H1 (cell line): ENCODE results near the gene KCNQ1OT1. TPM values are rescaled to one million over a fixed set of nuclear protein-coding genes. Genes with fewer than 3 reads are reported as not detected.

Experiments
- CTCF ChIA-PET: fragments of 300-600 bp; sonication (Branson Sonifier 250); formaldehyde crosslinking; loops from one replicate; lab custom pipeline; 2021; ENCODE audit not compliant: partially characterized antibody; lab: Charles Lee
- POLR2A ChIA-PET: fragments of 300-600 bp; sonication (Branson Sonifier 250); formaldehyde crosslinking; loops from one replicate; lab custom pipeline; 2021; ENCODE audit warnings: inconsistent platforms; ENCODE audit not compliant: partially characterized antibody; lab: Charles Lee
- DNase-seq, 2 experiments: peaks; one replicate each; pipeline versions ENCODE4 v3.0.0 to v3.0.0-alpha.2; 2010 to 2022; ENCODE audit warnings: low spot score in 2 of 2, low read depth in 1 of 2, mixed read lengths in 1 of 2
- FAIRE-seq: peaks from 2 replicates; lab custom pipeline; 2011; peaks lifted over from hg19 to GRCh38; lab: Jason Lieb, UNC
- H2AFZ ChIP-seq: 2 replicates; pipeline ENCODE4 v1.8.1; 2012; ENCODE audit warnings: low read length, inconsistent platforms
- H2AK5ac ChIP-seq: 2 replicates; pipeline ENCODE4 v1.6.1; 2013; ENCODE audit warnings: low read depth, low read length
- H2BK120ac ChIP-seq: replicated peaks from 2 replicates; pipeline ENCODE3; 2013; ENCODE audit warnings: low read depth, low read length, inconsistent platforms
- H2BK12ac ChIP-seq: 2 replicates; pipeline ENCODE4 v1.6.1; 2013; ENCODE audit warnings: low read depth, low read length
- H2BK15ac ChIP-seq: 2 replicates; pipeline ENCODE4 v1.6.1; 2013; ENCODE audit warnings: low read length
- H2BK20ac ChIP-seq: 2 replicates; pipeline ENCODE4 v1.6.1; 2013; ENCODE audit warnings: low read length
- H2BK5ac ChIP-seq: 2 replicates; pipeline ENCODE4 v1.6.1; 2013; ENCODE audit warnings: low read depth, low read length
- H3K14ac ChIP-seq: 2 replicates; pipeline ENCODE4 v1.6.1; 2013; ENCODE audit warnings: inconsistent platforms; ENCODE audit not compliant: insufficient read length
- H3K18ac ChIP-seq: 2 replicates; pipeline ENCODE4 v1.6.1; 2013; ENCODE audit warnings: low read length; ENCODE audit errors: extremely low read depth
- H3K23ac ChIP-seq: 2 replicates; pipeline ENCODE4 v1.6.1; 2013; ENCODE audit warnings: inconsistent platforms; ENCODE audit not compliant: insufficient read length
- H3K23me2 ChIP-seq: 2 replicates; pipeline ENCODE4 v1.6.1; 2013; ENCODE audit warnings: low read depth, low read length
- H3K27ac ChIP-seq: 2 replicates; pipeline ENCODE4 v1.6.1; 2011; ENCODE audit warnings: low read depth, low read length, inconsistent platforms
- H3K27me3 ChIP-seq, 4 experiments: replicated peaks in 1 of 4; 1 replicate in 1 of 4; 2 replicates in 3 of 4; pipeline versions ENCODE4 v1.6.1 to v1.8.1; 2011 to 2013; ENCODE audit warnings: low read length in 3 of 4, mild to moderate bottlenecking in 3 of 4, inconsistent platforms in 2 of 4, mixed read lengths in 2 of 4, moderate library complexity in 1 of 4; ENCODE audit not compliant: control insufficient read depth in 3 of 4, insufficient read depth in 3 of 4; ENCODE audit errors: extremely low read depth in 1 of 4
- H3K36me3 ChIP-seq, 4 experiments: 2 replicates each; pipeline versions ENCODE4 v1.6.1 to v1.8.1; 2011 to 2013; ENCODE audit warnings: mild to moderate bottlenecking in 4 of 4, low read length in 3 of 4, moderate library complexity in 2 of 4, control low read depth in 1 of 4, inconsistent platforms in 1 of 4; ENCODE audit not compliant: insufficient read depth in 4 of 4, control insufficient read depth in 2 of 4
- H3K4ac ChIP-seq: replicated peaks from 2 replicates; pipeline ENCODE3; 2013; ENCODE audit warnings: low read length, low read depth, mixed read lengths, inconsistent platforms; ENCODE audit not compliant: insufficient read length
- H3K4me1 ChIP-seq, 4 experiments: replicated peaks in 1 of 4; 1 replicate in 1 of 4; 2 replicates in 3 of 4; pipeline versions ENCODE4 v1.6.1 to v1.8.1; 2011 to 2013; ENCODE audit warnings: low read length in 3 of 4, inconsistent platforms in 2 of 4, mixed read lengths in 1 of 4; ENCODE audit not compliant: insufficient read depth in 4 of 4, control insufficient read depth in 3 of 4
- H3K4me2 ChIP-seq, 2 experiments: 2 replicates each; pipeline versions ENCODE4 v1.6.1 to v1.8.1; 2011 to 2013; ENCODE audit warnings: low read depth in 2 of 2, low read length in 2 of 2, control low read depth in 1 of 2, inconsistent platforms in 1 of 2, mild to moderate bottlenecking in 1 of 2; ENCODE audit not compliant: insufficient read depth in 1 of 2
- H3K4me3 ChIP-seq, 4 experiments: fragments of 200-600, 300-600 bp in 1 of 4; sonication (generic), shearing (Covaris generic), sonication (Bioruptor Twin) in 1 of 4; 2 replicates each; pipeline versions ENCODE4 v1.5.1 to v1.8.1; 2011 to 2016; ENCODE audit warnings: low read length in 4 of 4, low read depth in 3 of 4, control low read depth in 2 of 4, inconsistent platforms in 2 of 4, mild to moderate bottlenecking in 2 of 4, mixed read lengths in 1 of 4, moderate library complexity in 1 of 4; ENCODE audit not compliant: insufficient read depth in 2 of 4; ENCODE audit errors: extremely low read depth in 1 of 4
- H3K56ac ChIP-seq: replicated peaks from 2 replicates; pipeline ENCODE3; 2013; ENCODE audit warnings: low read depth, mild to moderate bottlenecking, mixed read lengths, low read length, inconsistent platforms; ENCODE audit not compliant: insufficient read length
- H3K79me1 ChIP-seq: 2 replicates; pipeline ENCODE4 v1.6.1; 2013; ENCODE audit warnings: low read depth, low read length, control low read depth
- H3K79me2 ChIP-seq, 2 experiments: 2 replicates each; pipeline versions ENCODE4 v1.6.1 to v1.8.1; 2012 to 2013; ENCODE audit warnings: low read length in 2 of 2, mild to moderate bottlenecking in 2 of 2, inconsistent platforms in 1 of 2; ENCODE audit not compliant: insufficient read depth in 2 of 2, control insufficient read depth in 1 of 2
- H3K9ac ChIP-seq, 4 experiments: replicated peaks in 1 of 4; 1 replicate in 1 of 4; 2 replicates in 3 of 4; pipeline versions ENCODE4 v1.6.1 to v1.8.1; 2011 to 2013; ENCODE audit warnings: low read depth in 3 of 4, low read length in 3 of 4, control low read depth in 2 of 4, mild to moderate bottlenecking in 2 of 4, moderate library complexity in 2 of 4, inconsistent platforms in 1 of 4; ENCODE audit errors: extremely low read depth in 1 of 4
- H3K9me3 ChIP-seq, 2 experiments: 2 replicates each; pipeline versions ENCODE4 v1.6.1 to v1.8.1; 2012 to 2013; ENCODE audit warnings: mild to moderate bottlenecking in 2 of 2, moderate library complexity in 2 of 2, control low read depth in 1 of 2, inconsistent platforms in 1 of 2, low read depth in 1 of 2, low read length in 1 of 2, mixed read lengths in 1 of 2; ENCODE audit not compliant: insufficient read depth in 2 of 2
- H4K20me1 ChIP-seq, 2 experiments: replicated peaks in 1 of 2; 2 replicates each; pipeline versions ENCODE3 to v1.8.1; 2011 to 2013; ENCODE audit warnings: inconsistent platforms in 2 of 2, low read length in 2 of 2, mild to moderate bottlenecking in 1 of 2; ENCODE audit not compliant: insufficient read depth in 2 of 2, control insufficient read depth in 1 of 2
- H4K5ac ChIP-seq: 2 replicates; pipeline ENCODE4 v1.6.1; 2013; ENCODE audit warnings: low read length, low read depth, mixed read lengths, inconsistent platforms; ENCODE audit not compliant: insufficient read length
- H4K8ac ChIP-seq: 2 replicates; pipeline ENCODE4 v1.8.0; 2013; ENCODE audit warnings: mild to moderate bottlenecking, moderate library complexity, low read length, inconsistent platforms; ENCODE audit not compliant: insufficient read depth; ENCODE audit errors: extremely low read depth
- H4K91ac ChIP-seq: replicated peaks from 2 replicates; pipeline ENCODE3; 2013; ENCODE audit warnings: low read length, mixed read lengths, inconsistent platforms; ENCODE audit not compliant: insufficient read length
- ASH2L ChIP-seq: fragments of 200-600, 300-600 bp; sonication (generic); IDR thresholded peaks from one replicate; pipeline ENCODE4 v1.7.1; 2017; ENCODE audit warnings: low read length
- CTCF ChIP-seq, 3 experiments: IDR thresholded peaks; 1 replicate in 2 of 3; 2 replicates in 1 of 3; pipeline versions ENCODE4 v1.5.1 to v1.6.1; 2011; ENCODE audit warnings: low read length in 3 of 3, mild to moderate bottlenecking in 3 of 3, inconsistent platforms in 2 of 3, low read depth in 1 of 3, moderate library complexity in 1 of 3; ENCODE audit not compliant: insufficient read depth in 1 of 3; ENCODE audit errors: control extremely low read depth in 1 of 3
- EZH2 ChIP-seq: fragments of 200-600 bp; sonication (generic); IDR thresholded peaks from 2 replicates; pipeline ENCODE4 v1.7.1; 2012; ENCODE audit warnings: low read depth, mild to moderate bottlenecking, moderate library complexity, low read length, inconsistent platforms; ENCODE audit not compliant: severe bottlenecking
- GTF2F1 ChIP-seq: IDR thresholded peaks from 2 replicates; pipeline ENCODE4 v1.6.1; 2012; ENCODE audit warnings: low read depth, low read length, improper control_type of control experiment, borderline replicate concordance
- PHF8 ChIP-seq: fragments of 200-600 bp; sonication (generic); conservative IDR thresholded peaks from 2 replicates; pipeline ENCODE4 v1.7.1; 2012; ENCODE audit warnings: low read depth, mild to moderate bottlenecking, inconsistent platforms, low read length, moderate library complexity
- RAD21 ChIP-seq, 2 experiments: IDR thresholded peaks in 1 of 2; conservative IDR thresholded peaks in 1 of 2; 2 replicates each; pipeline ENCODE4 v1.6.1; 2011; ENCODE audit warnings: low read depth in 2 of 2, low read length in 2 of 2, improper control_type of control experiment in 1 of 2, inconsistent platforms in 1 of 2, mild to moderate bottlenecking in 1 of 2, moderate library complexity in 1 of 2
- RXRA ChIP-seq: IDR thresholded peaks from 2 replicates; pipeline ENCODE4 v1.6.1; 2011; ENCODE audit warnings: low read depth, mild to moderate bottlenecking, low read length, moderate library complexity; ENCODE audit not compliant: insufficient read depth
- SIRT6 ChIP-seq: IDR thresholded peaks from one replicate; pipeline ENCODE4 v1.7.1; 2012; ENCODE audit warnings: low read length, inconsistent platforms
- WGBS, 2 experiments: shearing (Covaris generic) in 1 of 2; methylation state at CpG; one replicate each; pipeline versions ENCODE4 v1.1.6 to v1.1.7; 2013 to 2015; ENCODE audit warnings: low lambda C conversion rate in 2 of 2, mixed read lengths in 2 of 2, inconsistent platforms in 1 of 2, low coverage in 1 of 2, missing lambda C conversion rate in 1 of 2; ENCODE audit not compliant: insufficient replicate concordance in 2 of 2, insufficient coverage in 1 of 2, insufficient read length in 1 of 2; ENCODE audit errors: extremely low coverage in 1 of 2, missing lambda C conversion rate in 1 of 2; 5-methylcytosine and 5-hydroxymethylcytosine counted together
- polyA plus RNA-seq, 7 experiments: library from polyadenylated mRNA; depleted of rRNA in 3 of 7; stranded (reverse) in 5 of 7; unstranded in 2 of 7; fragments of >200 nt in 5 of 7; fragments of 200-250 nt in 2 of 7; gene quantifications; 1 replicate in 5 of 7; 2 replicates in 1 of 7; 4 replicates in 1 of 7; pipeline versions ENCODE4 v1.2.1 to v1.2.3, GENCODE V29; 2011 to 2013; ENCODE audit warnings: missing spikeins in 2 of 7, mixed read lengths in 2 of 7
- total RNA-seq: library from RNA; stranded (reverse); fragmentation: NEBNext Ultra II Directional; extraction: Animal tissue kit (Norgen Biotek cat#: 25700); gene quantifications from 2 replicates; pipeline ENCODE4 v1.2.1, GENCODE V29; 2021

The KCNQ1OT1 gene
- total and polyA plus RNA-seq, 2 of the 8 experiments (the other 6 are each of a cell fraction or from before 2014, with no cell fraction given) = 0.21 to 1.2 TPM

- Histone ChIP-seq H3K14ac (no peak overlapping the region), H3K4me1 (peaks cover 0 to 5% (median 0%) of the 10 kb centered on the region in 4 experiments; a peak in 4 of 7 replicates), H4K5ac (no peak overlapping the region), H4K20me1 (peaks cover 3% of the 10 kb centered on the region in 2 experiments), H4K91ac (no peak overlapping the region), H3K56ac (no peak overlapping the region), H2AK5ac (no peak overlapping the region), H2BK5ac (peak overlapping the region; percentile 52; the same call in 1 of the 2 replicates), H3K4me3 (no peak overlapping the region), H3K36me3 (no peaks in the 10 kb centered on the region), H3K27me3 (peaks cover 5 to 67% (median 38%) of the 10 kb centered on the region in 4 experiments; a peak in 6 of 7 replicates), H3K18ac (no peak overlapping the region), H3K9me3 (no peaks in the 10 kb centered on the region), H2BK20ac (no peak overlapping the region), H2BK120ac (no peak overlapping the region), H3K27ac (no peak overlapping the region), H3K79me1 (no peaks in the 10 kb centered on the region), H3K23me2 (no peaks in the 10 kb centered on the region), H3K9ac (no peak overlapping the region), H2BK15ac (no peak overlapping the region), H2AFZ (no peak overlapping the region), H3K4ac (no peak overlapping the region), H2BK12ac (peak overlapping the region; percentile 39; the same call in 1 of the 2 replicates), H3K79me2 (no peaks in the 10 kb centered on the region), H4K8ac (no peak overlapping the region), H3K23ac (no peak overlapping the region), H3K4me2 (no peak overlapping the region)
- FAIRE-seq (no peak), DNase-seq (no peak)
- ChIA-PET POLR2A (no interaction called here), CTCF (no interaction called here)
- 92% methylated on average over 29 of the region's 33 CpGs; no CpG with 5 or more reads in 1 of the 2 experiments for WGBS, 2 experiments
- no peak for TF ChIP-seq GTF2F1
- no peak for TF ChIP-seq EZH2
- TF ChIP-seq CTCF (IDR thresholded peaks at IDR 0.05; ENCODE audit: control extremely low read depth in 1 of 3, insufficient read depth in 1 of 3, low read depth in 1 of 3, low read length in 3 of 3) = 0 out of 4 replicates have a peak, but pooled peaks of 1 of the 3 experiments have one; percentile 4
- TF ChIP-seq RXRA = no peak
- no peak for TF ChIP-seq ASH2L
- TF ChIP-seq SIRT6 = no peak
- peak; percentile 8 to 25; a peak in 2 of 4 replicates for TF ChIP-seq RAD21 (IDR thresholded peaks at IDR 0.05 in 1 of 2, conservative IDR thresholded peaks at IDR 0.05 in 1 of 2; ENCODE audit: low read depth in 2 of 2, low read length in 2 of 2)
- no peak for TF ChIP-seq PHF8
Observed at GRCh38 chr11:2577031-2577990, 122.5 kb downstream of the KCNQ1OT1 start.
